Kidney (tissue), 14 donors: ENCODE data around the gene RPS18. TPM values are rescaled to one million over a fixed set of nuclear protein-coding genes. Genes with fewer than 3 reads are reported as not detected.

ENCODE experiments used
- DNase-seq, 5 donors: peaks; one replicate each; pipeline ENCODE4 v3.0.0-alpha.2; 2013 to 2020
- FAIRE-seq: peaks from 2 replicates; lab custom pipeline; 2012; peaks lifted over from hg19 to GRCh38; lab: Jason Lieb, UNC
- H3K27ac ChIP-seq, 2 donors: one replicate each; pipeline ENCODE4 v1.7.0; 2013; ENCODE audit warnings: low read depth in 2 of 2, low read length in 2 of 2, inconsistent platforms in 1 of 2
- H3K27me3 ChIP-seq: one replicate; pipeline ENCODE4 v1.7.1; 2013; ENCODE audit warnings: low read length, inconsistent platforms; ENCODE audit not compliant: control insufficient read depth, insufficient read depth
- H3K36me3 ChIP-seq, 3 donors: one replicate each; pipeline versions ENCODE4 v1.7.0 to v1.7.1; 2013; ENCODE audit warnings: low read length in 3 of 3, control low read depth in 1 of 3, inconsistent platforms in 1 of 3; ENCODE audit not compliant: insufficient read depth in 3 of 3, control insufficient read depth in 2 of 3
- H3K4me1 ChIP-seq, 3 donors: one replicate each; pipeline versions ENCODE4 v1.7.0 to v1.7.1; 2013; ENCODE audit warnings: low read length in 3 of 3, inconsistent platforms in 1 of 3, low read depth in 1 of 3; ENCODE audit not compliant: control insufficient read depth in 2 of 3, insufficient read depth in 2 of 3
- H3K4me3 ChIP-seq, 3 donors: one replicate each; pipeline versions ENCODE4 v1.7.0 to v1.8.1; 2013; ENCODE audit warnings: low read length in 3 of 3, control low read depth in 1 of 3, inconsistent platforms in 1 of 3
- H3K9ac ChIP-seq, 3 donors: one replicate each; pipeline versions ENCODE4 v1.7.0 to v1.7.1; 2013; ENCODE audit warnings: low read length in 3 of 3, control low read depth in 1 of 3, inconsistent platforms in 1 of 3
- H3K9me3 ChIP-seq, 3 donors: one replicate each; pipeline versions ENCODE4 v1.7.0 to v1.7.1; 2013; ENCODE audit warnings: low read length in 3 of 3, control low read depth in 1 of 3, inconsistent platforms in 1 of 3; ENCODE audit not compliant: control insufficient read depth in 2 of 3, insufficient read depth in 1 of 3
- intact Hi-C: fragments of 100-400 bp; cut with DNase I; formaldehyde crosslinking; loops from one replicate; pipeline ENCODE4 v1.11.1; 2022
- polyA plus RNA-seq: library from polyadenylated mRNA; stranded (reverse); fragments of 350-450 nt; fragmentation: Illumina TruSeq; extraction: RNeasy Lipid Tissue Mini Kit (QIAGEN cat#74804); gene quantifications from one replicate; pipeline ENCODE4 v1.2.3, GENCODE V29; 2014; ENCODE audit warnings: low read depth, low replicate concordance; ENCODE audit not compliant: insufficient read depth
- total RNA-seq: library from RNA; stranded (reverse); fragmentation: NEBNext Ultra II Directional; extraction: Animal tissue kit (Norgen Biotek cat#: 25700); gene quantifications from one replicate; pipeline ENCODE4 v1.2.1, GENCODE V29; 2021
- TF ChIP-seq, protein P1 (sequence below): IDR thresholded peaks from 3 replicates; pipeline ENCODE4 v1.5.1; 2012; ENCODE audit warnings: mild to moderate bottlenecking, moderate library complexity, borderline replicate concordance; ENCODE audit not compliant: insufficient read depth; ENCODE audit errors: extremely low read depth
- donor health status: control.
- donor health status: control.
- donor health status: control.
- donor health status: control.
- donor health status: control.
- donor health status: DM: yes; HTN: yes; CAD: no.
- donor health status: Normal renal cell carcinoma (clear cell type).

The RPS18 gene
- total and polyA plus RNA-seq, 2 donors from 2014 or later = 1,706 to 2,618 TPM

DNA sequence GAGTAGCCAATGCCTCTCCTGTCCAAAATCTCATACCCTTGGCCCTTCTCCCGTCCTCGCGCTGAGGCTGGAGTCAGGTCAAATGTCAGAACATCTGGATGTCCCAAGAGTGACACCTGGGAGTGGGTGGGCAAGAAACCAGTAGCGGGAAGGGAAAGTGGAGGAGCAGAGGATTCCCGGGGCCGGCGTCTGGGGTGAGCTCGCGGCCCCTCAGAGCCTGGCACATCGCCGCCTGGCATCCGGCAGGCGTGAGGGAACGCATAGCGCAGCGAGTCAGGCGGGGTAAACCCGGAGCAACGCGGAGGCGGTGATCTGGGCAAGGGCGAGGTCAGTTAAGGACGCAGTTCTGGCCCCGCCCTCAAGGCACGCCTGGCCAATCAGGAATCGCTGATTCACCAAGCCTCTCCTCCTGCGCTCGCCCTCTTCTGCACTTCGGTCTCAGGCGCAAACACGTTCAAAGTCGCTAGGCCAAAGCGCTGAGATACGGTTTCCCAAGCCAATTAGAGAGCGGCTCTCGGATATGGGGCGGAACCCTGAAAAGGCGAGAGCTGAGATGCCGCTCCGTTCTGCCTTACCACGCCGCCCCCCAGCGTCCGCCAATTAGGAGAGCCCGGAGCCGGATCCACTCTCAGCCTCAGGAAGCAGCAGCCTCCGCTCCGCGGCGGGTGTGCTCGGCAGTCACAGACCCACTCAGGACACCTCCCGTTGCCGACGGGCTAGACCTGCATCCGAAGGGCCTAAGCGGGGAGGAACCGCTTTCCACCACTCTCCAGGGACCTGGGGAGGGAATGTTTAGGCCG lies 22.7 kb upstream of the RPS18 start:
- Histone ChIP-seq H3K9me3 (no peaks in the 10 kb centered on the region), H3K9ac (peak overlapping the region; percentile 75 to 90 (median 88)), H3K4me1 (peaks cover 0 to 20% (median 9%) of the 10 kb centered on the region in 3 donors), H3K36me3 (peaks cover 0 to 3% (median 0%) of the 10 kb centered on the region in 3 donors), H3K4me3 (peak overlapping the region; percentile 61 to 81 (median 77)), H3K27ac (peak overlapping the region; percentile 92 to 97), H3K27me3 (no peaks in the 10 kb centered on the region)
- TF ChIP-seq, protein P1, sequence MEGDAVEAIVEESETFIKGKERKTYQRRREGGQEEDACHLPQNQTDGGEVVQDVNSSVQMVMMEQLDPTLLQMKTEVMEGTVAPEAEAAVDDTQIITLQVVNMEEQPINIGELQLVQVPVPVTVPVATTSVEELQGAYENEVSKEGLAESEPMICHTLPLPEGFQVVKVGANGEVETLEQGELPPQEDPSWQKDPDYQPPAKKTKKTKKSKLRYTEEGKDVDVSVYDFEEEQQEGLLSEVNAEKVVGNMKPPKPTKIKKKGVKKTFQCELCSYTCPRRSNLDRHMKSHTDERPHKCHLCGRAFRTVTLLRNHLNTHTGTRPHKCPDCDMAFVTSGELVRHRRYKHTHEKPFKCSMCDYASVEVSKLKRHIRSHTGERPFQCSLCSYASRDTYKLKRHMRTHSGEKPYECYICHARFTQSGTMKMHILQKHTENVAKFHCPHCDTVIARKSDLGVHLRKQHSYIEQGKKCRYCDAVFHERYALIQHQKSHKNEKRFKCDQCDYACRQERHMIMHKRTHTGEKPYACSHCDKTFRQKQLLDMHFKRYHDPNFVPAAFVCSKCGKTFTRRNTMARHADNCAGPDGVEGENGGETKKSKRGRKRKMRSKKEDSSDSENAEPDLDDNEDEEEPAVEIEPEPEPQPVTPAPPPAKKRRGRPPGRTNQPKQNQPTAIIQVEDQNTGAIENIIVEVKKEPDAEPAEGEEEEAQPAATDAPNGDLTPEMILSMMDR = peak; percentile 21
- intact Hi-C loops = no loop called here
- peak; percentile 94 for FAIRE-seq
- DNase-seq = peak; percentile 96 to 99 (median 98)

DNA sequence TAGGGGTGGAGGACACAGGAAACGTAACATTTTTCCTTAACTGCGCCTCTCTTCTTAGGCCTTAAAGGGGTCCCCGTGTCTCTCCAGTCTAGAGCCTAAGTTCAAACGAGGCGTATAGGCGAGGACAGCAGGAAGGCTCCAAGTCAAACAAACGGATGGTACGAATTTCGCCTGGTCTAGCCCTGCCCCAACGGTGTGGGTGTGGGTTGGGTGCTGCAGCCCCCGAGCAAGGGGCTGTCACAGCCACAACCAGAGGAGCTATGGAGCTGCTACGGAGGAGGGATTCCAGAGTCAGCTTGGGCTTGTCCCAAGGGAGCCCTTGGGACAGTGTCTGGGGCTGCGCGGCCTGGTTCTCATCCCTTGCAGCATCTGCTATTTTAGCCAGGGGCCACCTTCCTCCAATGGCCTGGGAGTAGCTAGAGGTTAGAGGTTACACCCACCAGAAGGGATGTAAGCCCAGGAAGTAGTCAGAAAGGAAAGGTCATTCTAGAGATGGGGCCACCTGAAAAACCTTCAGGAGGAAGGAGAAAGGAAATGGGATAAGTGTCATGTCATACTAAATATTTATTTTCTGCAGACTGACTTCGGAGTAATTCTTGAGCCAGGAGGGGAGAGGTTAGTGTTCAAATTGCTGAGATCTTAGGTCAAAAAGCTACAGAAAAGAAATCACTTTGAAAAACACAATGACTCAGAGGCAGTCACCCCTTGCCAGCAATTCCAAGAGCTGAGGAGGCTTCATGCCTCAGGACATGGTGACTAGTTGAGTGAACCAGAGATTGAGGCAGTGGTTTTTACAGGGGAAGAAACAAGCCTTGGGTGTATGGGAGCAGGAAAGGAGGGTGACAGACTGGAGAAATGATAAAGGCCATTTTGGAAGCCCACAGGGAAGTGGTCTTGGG lies 21.9 kb upstream of the RPS18 start:
- H3K4me1 ChIP-seq = peaks cover 0 to 20% (median 9%) of the 10 kb centered on the region in 3 donors
- peak overlapping the region; percentile 75 to 88 (median 88) for H3K9ac ChIP-seq
- intact Hi-C loops = no loop called here
- peak overlapping the region; percentile 61 to 81 (median 77) for H3K4me3 ChIP-seq
- peak overlapping the region; percentile 92 to 94 for H3K27ac ChIP-seq
- DNase-seq (peak in 2 of 5 donors; percentile 63 to 84), FAIRE-seq (no peak)
- peaks cover 0 to 3% (median 0%) of the 10 kb centered on the region in 3 donors for H3K36me3 ChIP-seq
- H3K27me3 ChIP-seq = no peaks in the 10 kb centered on the region
- no peaks in the 10 kb centered on the region for H3K9me3 ChIP-seq
- TF ChIP-seq, protein P1 = no peak

DNA sequence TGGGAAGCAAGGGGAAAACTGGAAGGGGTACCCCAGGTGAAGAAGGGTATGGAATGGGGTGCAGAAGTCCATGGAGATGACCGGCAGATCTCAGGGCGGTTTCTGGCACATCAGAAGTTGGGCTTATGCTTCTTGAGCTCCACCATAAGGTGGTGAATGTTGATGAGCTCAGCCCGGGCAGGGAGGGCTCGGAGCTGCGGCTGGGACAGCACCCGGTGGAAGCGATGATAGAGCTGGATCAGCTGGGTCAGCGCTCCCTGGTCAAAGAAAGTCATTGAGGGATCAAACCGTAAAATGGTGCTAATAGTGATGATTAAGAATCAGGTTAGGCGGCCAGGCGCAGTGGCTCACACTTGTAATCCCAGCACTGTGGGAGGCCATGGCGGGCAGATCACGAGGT lies 21.1 kb upstream of the RPS18 start:
- Histone ChIP-seq H3K36me3 (peaks cover 0 to 3% (median 0%) of the 10 kb centered on the region in 3 donors), H3K27me3 (no peaks in the 10 kb centered on the region), H3K4me3 (no peak overlapping the region), H3K4me1 (peaks cover 0 to 20% (median 9%) of the 10 kb centered on the region in 3 donors), H3K9me3 (no peaks in the 10 kb centered on the region), H3K9ac (no peak overlapping the region), H3K27ac (no peak overlapping the region)
- TF ChIP-seq, protein P1 = no peak
- FAIRE-seq (no peak), DNase-seq (no peak)
- intact Hi-C loops = no loop called here
